Naive thymus-derived CD8-positive, alpha-beta T cell (primary cell): ENCODE data around the gene HIVEP1. TPM values are rescaled to one million over a fixed set of nuclear protein-coding genes. Genes with fewer than 3 reads are reported as not detected.

Source experiments
- ATAC-seq, 2 donors: fragments of 150-1000 bp; cut with Tn5 transposase in 1 of 2; sonication (Bioruptor Pico), chemical (Tn5 transposase) in 1 of 2; 1 replicate in 1 of 2; 2 replicates in 1 of 2; pipeline ENCODE4 v1.10.0; 2021; ENCODE audit warnings: mild to moderate bottlenecking in 2 of 2, moderate library complexity in 2 of 2
- POLR2A ChIA-PET: fragments of 350-600 bp; sonication (Branson Sonifier 250); formaldehyde crosslinking; loops from one replicate; lab custom pipeline; 2021; ENCODE audit warnings: antibody characterized with exemption; lab: Charles Lee
- DNase-seq, 10 donors: peaks; one replicate each; pipeline versions ENCODE4 v3.0.0 to v3.0.0-alpha.2; 2020 to 2022
- H3K27ac Mint-ChIP-seq, 10 donors: one replicate each; pipeline ENCODE4 v1.8.0; 2020 to 2022; ENCODE audit warnings: mild to moderate bottlenecking in 10 of 10, mixed read lengths in 10 of 10, moderate library complexity in 4 of 10, inconsistent platforms in 1 of 10
- H3K27me3 Mint-ChIP-seq, 5 donors: one replicate each; pipeline ENCODE4 v1.8.0; 2021 to 2022; ENCODE audit warnings: mixed read lengths in 5 of 5
- H3K36me3 Mint-ChIP-seq, 3 donors: one replicate each; pipeline ENCODE4 v1.8.0; 2020 to 2022; ENCODE audit warnings: mixed read lengths in 3 of 3, mild to moderate bottlenecking in 2 of 3, inconsistent platforms in 1 of 3
- H3K4me1 Mint-ChIP-seq, 4 donors: one replicate each; pipeline ENCODE4 v1.8.0; 2021 to 2022; ENCODE audit warnings: mixed read lengths in 4 of 4
- H3K4me3 Mint-ChIP-seq, 10 donors: one replicate each; pipeline ENCODE4 v1.8.0; 2020 to 2022; ENCODE audit warnings: mild to moderate bottlenecking in 10 of 10, mixed read lengths in 10 of 10, moderate library complexity in 6 of 10, inconsistent platforms in 1 of 10
- H3K9me3 Mint-ChIP-seq, 9 donors: one replicate each; pipeline ENCODE4 v1.8.0; 2020 to 2022; ENCODE audit warnings: mixed read lengths in 9 of 9, mild to moderate bottlenecking in 3 of 9, inconsistent platforms in 1 of 9, moderate library complexity in 1 of 9
- polyA plus RNA-seq, 3 donors: library from polyadenylated mRNA; unstranded; fragments of 300-500 nt; fragmentation: Illumina TruSeq; gene quantifications; one replicate each; pipeline ENCODE4 v1.2.3, GENCODE V29; 2021
- total RNA-seq, 8 experiments: library from RNA in 2 of 8; stranded (reverse) in 2 of 8; gene quantifications; one replicate each; pipeline ENCODE4 v1.2.3 and lab custom pipeline; 2021 to 2026

HIVEP1 gene
- total and polyA plus RNA-seq, 5 experiments from 2014 or later = 6.5 to 32.6 (median 12.6) TPM

GRCh38 chr6:11999246-11999645 is 12.9 kb upstream of the HIVEP1 start:
- DNase-seq = no peak
- no peaks in the 10 kb centered on the region for H3K9me3 Mint-ChIP-seq
- no peaks in the 10 kb centered on the region for H3K27me3 Mint-ChIP-seq
- H3K4me1 Mint-ChIP-seq = peaks cover 0 to 4% (median 0%) of the 10 kb centered on the region in 4 donors
- POLR2A ChIA-PET = no interaction called here
- no peak overlapping the region for H3K27ac Mint-ChIP-seq
- no peak for ATAC-seq
- H3K4me3 Mint-ChIP-seq = no peak overlapping the region
- peaks cover 0 to 2% (median 0%) of the 10 kb centered on the region in 3 donors for H3K36me3 Mint-ChIP-seq

- DNase-seq = no peak
- Mint-ChIP-seq H3K4me1 (peaks cover 0 to 4% (median 0%) of the 10 kb centered on the region in 4 donors), H3K36me3 (peaks cover 0 to under 1% (median 0%) of the 10 kb centered on the region in 3 donors), H3K27me3 (no peaks in the 10 kb centered on the region), H3K4me3 (no peak overlapping the region), H3K27ac (peak overlapping the region in 1 of 10 donors; percentile 11), H3K9me3 (no peaks in the 10 kb centered on the region)
- no peak for ATAC-seq
- POLR2A ChIA-PET = no interaction called here
Observed at GRCh38 chr6:12000174-12000573, 11.9 kb upstream of the HIVEP1 start.

GRCh38 chr6:12001004-12001705 is 11.0 kb upstream of the HIVEP1 start:
- Mint-ChIP-seq H3K27me3 (no peaks in the 10 kb centered on the region), H3K4me1 (peaks cover 0 to 4% (median 0%) of the 10 kb centered on the region in 4 donors), H3K4me3 (no peak overlapping the region), H3K9me3 (no peaks in the 10 kb centered on the region), H3K27ac (no peak overlapping the region), H3K36me3 (no peaks in the 10 kb centered on the region)
- POLR2A ChIA-PET = interaction anchor here (1.8 kb wide), 1 partner anchor 9 kb away, joined by 7 read pairs; no protein-coding TSS in a partner anchor
- no peak for ATAC-seq
- no peak for DNase-seq

- Mint-ChIP-seq H3K9me3 (no peaks in the 10 kb centered on the region), H3K27ac (no peak overlapping the region), H3K4me3 (no peak overlapping the region), H3K4me1 (peaks cover 0 to 6% (median 0%) of the 10 kb centered on the region in 4 donors), H3K36me3 (no peaks in the 10 kb centered on the region), H3K27me3 (no peaks in the 10 kb centered on the region)
- DNase-seq (no peak), ATAC-seq (no peak)
- POLR2A ChIA-PET = interaction anchor here (1.8 kb wide), 1 partner anchor 10 kb away, joined by 7 read pairs; no protein-coding TSS in a partner anchor
Observed at GRCh38 chr6:12001706-12002435, 10.2 kb upstream of the HIVEP1 start.

GRCh38 chr6:12007473-12007872 is 4.6 kb upstream of the HIVEP1 start:
- H3K36me3 Mint-ChIP-seq = peaks cover 0 to 4% (median 0%) of the 10 kb centered on the region in 3 donors
- no peaks in the 10 kb centered on the region for H3K27me3 Mint-ChIP-seq
- peak overlapping the region in 8 of 10 donors; percentile 57 to 100 (median 99) for H3K27ac Mint-ChIP-seq
- DNase-seq = no peak
- H3K4me3 Mint-ChIP-seq = peak overlapping the region in 1 of 10 donors; percentile 99
- ATAC-seq = no peak
- POLR2A ChIA-PET = interaction anchor here (0.9 to 2.4 kb wide), 4 partner anchors 10 to 297 kb away, joined by 3 to 9 read pairs (median 4); no protein-coding TSS in a partner anchor
- H3K4me1 Mint-ChIP-seq = peaks cover 18 to 29% (median 25%) of the 10 kb centered on the region in 4 donors
- no peaks in the 10 kb centered on the region for H3K9me3 Mint-ChIP-seq

- POLR2A ChIA-PET = interaction anchor here (1.3 to 2.4 kb wide), 4 partner anchors 10 to 298 kb away, joined by 3 to 9 read pairs (median 4); no protein-coding TSS in a partner anchor
- no peaks in the 10 kb centered on the region for H3K27me3 Mint-ChIP-seq
- ATAC-seq (no peak), DNase-seq (no peak)
- H3K36me3 Mint-ChIP-seq = peaks cover 0 to 4% (median 0%) of the 10 kb centered on the region in 3 donors
- peak overlapping the region; percentile 98 to 100 (median 99) for H3K4me3 Mint-ChIP-seq
- H3K9me3 Mint-ChIP-seq = no peaks in the 10 kb centered on the region
- H3K27ac Mint-ChIP-seq = peak overlapping the region; percentile 99 to 100 (median 100)
- peaks cover 18 to 30% (median 25%) of the 10 kb centered on the region in 4 donors for H3K4me1 Mint-ChIP-seq
Observed at GRCh38 chr6:12007887-12008286, 4.2 kb upstream of the HIVEP1 start.

GRCh38 chr6:12008366-12009179 is 3.5 kb upstream of the HIVEP1 start:
- Mint-ChIP-seq H3K4me1 (peaks cover 24 to 37% (median 31%) of the 10 kb centered on the region in 4 donors), H3K27ac (peak overlapping the region; percentile 99 to 100 (median 100)), H3K9me3 (no peaks in the 10 kb centered on the region), H3K36me3 (peaks cover 0 to 4% (median 0%) of the 10 kb centered on the region in 3 donors), H3K4me3 (peak overlapping the region; percentile 98 to 100 (median 99)), H3K27me3 (no peaks in the 10 kb centered on the region)
- DNase-seq (peak; percentile 76 to 95 (median 90)), ATAC-seq (peak; percentile 58 to 59)
- POLR2A ChIA-PET = interaction anchor here (0.6 to 3.2 kb wide), 10 partner anchors 9 to 298 kb away, joined by 3 to 25 read pairs (median 4); no protein-coding TSS in a partner anchor

GRCh38 chr6:12009180-12009685 is 2.9 kb upstream of the HIVEP1 start:
- ATAC-seq (no peak), DNase-seq (peak in 2 of 10 donors; percentile 28 to 35)
- Mint-ChIP-seq H3K9me3 (no peaks in the 10 kb centered on the region), H3K4me1 (peaks cover 24 to 38% (median 36%) of the 10 kb centered on the region in 4 donors), H3K36me3 (peaks cover 0 to 4% (median under 1%) of the 10 kb centered on the region in 3 donors), H3K4me3 (peak overlapping the region; percentile 87 to 100 (median 93)), H3K27ac (peak overlapping the region; percentile 90 to 100 (median 98)), H3K27me3 (no peaks in the 10 kb centered on the region)
- POLR2A ChIA-PET = interaction anchor here (0.6 to 3.2 kb wide), 13 partner anchors 9 to 308 kb away, joined by 3 to 25 read pairs (median 3); no protein-coding TSS in a partner anchor

- peaks cover 4 to 10% (median 6%) of the 10 kb centered on the region in 3 donors for H3K36me3 Mint-ChIP-seq
- peak overlapping the region; percentile 90 to 100 (median 98) for H3K27ac Mint-ChIP-seq
- H3K9me3 Mint-ChIP-seq = peaks cover 0 to 2% (median 0%) of the 10 kb centered on the region in 9 donors
- ATAC-seq (no peak), DNase-seq (peak in 1 of 10 donors; percentile 16)
- no peaks in the 10 kb centered on the region for H3K27me3 Mint-ChIP-seq
- H3K4me1 Mint-ChIP-seq = peaks cover 29 to 46% (median 43%) of the 10 kb centered on the region in 4 donors
- H3K4me3 Mint-ChIP-seq = peak overlapping the region; percentile 87 to 100 (median 93)
- POLR2A ChIA-PET = interaction anchor here (0.6 to 3.2 kb wide), 8 partner anchors 29 to 309 kb away, joined by 3 to 25 read pairs (median 4); no protein-coding TSS in a partner anchor
Observed at GRCh38 chr6:12009876-12010634, 2.1 kb upstream of the HIVEP1 start.

GRCh38 chr6:12010635-12011275 is 1.4 kb upstream of the HIVEP1 start:
- H3K4me3 Mint-ChIP-seq = peak overlapping the region; percentile 87 to 100 (median 93)
- H3K9me3 Mint-ChIP-seq = peaks cover 0 to 2% (median 0%) of the 10 kb centered on the region in 9 donors
- peak in 3 of 10 donors; percentile 31 to 85 (median 65) for DNase-seq
- ATAC-seq = peak; percentile 41 to 58
- POLR2A ChIA-PET = interaction anchor here (0.8 to 3.2 kb wide), 4 partner anchors 28 to 300 kb away, joined by 3 to 25 read pairs (median 4); no protein-coding TSS in a partner anchor
- H3K27me3 Mint-ChIP-seq = no peaks in the 10 kb centered on the region
- peaks cover 29 to 53% (median 50%) of the 10 kb centered on the region in 4 donors for H3K4me1 Mint-ChIP-seq
- H3K36me3 Mint-ChIP-seq = peaks cover 4 to 11% (median 10%) of the 10 kb centered on the region in 3 donors
- H3K27ac Mint-ChIP-seq = peak overlapping the region; percentile 90 to 100 (median 98)
